ENCODE measurements around the gene CACNA1G.

DNA sequence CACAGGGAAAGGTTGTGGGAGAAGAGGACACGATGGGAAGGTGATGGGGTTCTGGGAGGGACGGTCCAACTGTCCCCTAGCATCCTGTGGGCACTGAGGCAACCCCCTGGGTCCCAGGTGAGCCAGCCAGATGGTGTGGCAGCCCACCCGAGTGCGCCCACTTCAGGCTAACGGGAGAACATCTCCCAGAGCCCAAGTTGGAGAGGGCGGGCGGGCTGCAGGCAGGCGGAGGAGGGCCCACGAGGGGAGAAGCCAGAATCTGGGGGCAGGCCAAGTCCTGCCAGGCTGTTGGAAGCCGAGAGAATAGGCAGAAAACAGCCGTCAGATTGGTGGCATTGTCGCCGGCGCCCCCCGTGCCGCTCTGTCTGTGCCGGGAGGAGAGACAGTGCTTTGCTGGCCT, 60.3 kb downstream of the CACNA1G start:
- TF ChIP-seq TAF1 (conservative IDR thresholded peaks at IDR 0.05) (no peak), RAD21 (IDR thresholded peaks at IDR 0.05) (no peak), SP1 (IDR thresholded peaks at IDR 0.05) (no peak), EGR1 (IDR thresholded peaks at IDR 0.05; ENCODE audit: low read depth in 2 of 2) (no peak), YY1 (IDR thresholded peaks at IDR 0.05) (no peak)
- TF ChIP-seq, protein P1, sequence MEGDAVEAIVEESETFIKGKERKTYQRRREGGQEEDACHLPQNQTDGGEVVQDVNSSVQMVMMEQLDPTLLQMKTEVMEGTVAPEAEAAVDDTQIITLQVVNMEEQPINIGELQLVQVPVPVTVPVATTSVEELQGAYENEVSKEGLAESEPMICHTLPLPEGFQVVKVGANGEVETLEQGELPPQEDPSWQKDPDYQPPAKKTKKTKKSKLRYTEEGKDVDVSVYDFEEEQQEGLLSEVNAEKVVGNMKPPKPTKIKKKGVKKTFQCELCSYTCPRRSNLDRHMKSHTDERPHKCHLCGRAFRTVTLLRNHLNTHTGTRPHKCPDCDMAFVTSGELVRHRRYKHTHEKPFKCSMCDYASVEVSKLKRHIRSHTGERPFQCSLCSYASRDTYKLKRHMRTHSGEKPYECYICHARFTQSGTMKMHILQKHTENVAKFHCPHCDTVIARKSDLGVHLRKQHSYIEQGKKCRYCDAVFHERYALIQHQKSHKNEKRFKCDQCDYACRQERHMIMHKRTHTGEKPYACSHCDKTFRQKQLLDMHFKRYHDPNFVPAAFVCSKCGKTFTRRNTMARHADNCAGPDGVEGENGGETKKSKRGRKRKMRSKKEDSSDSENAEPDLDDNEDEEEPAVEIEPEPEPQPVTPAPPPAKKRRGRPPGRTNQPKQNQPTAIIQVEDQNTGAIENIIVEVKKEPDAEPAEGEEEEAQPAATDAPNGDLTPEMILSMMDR (IDR thresholded peaks at IDR 0.05; ENCODE audit: low read depth, low read length, missing input control): no peak
- TF ChIP-seq, protein P2, sequence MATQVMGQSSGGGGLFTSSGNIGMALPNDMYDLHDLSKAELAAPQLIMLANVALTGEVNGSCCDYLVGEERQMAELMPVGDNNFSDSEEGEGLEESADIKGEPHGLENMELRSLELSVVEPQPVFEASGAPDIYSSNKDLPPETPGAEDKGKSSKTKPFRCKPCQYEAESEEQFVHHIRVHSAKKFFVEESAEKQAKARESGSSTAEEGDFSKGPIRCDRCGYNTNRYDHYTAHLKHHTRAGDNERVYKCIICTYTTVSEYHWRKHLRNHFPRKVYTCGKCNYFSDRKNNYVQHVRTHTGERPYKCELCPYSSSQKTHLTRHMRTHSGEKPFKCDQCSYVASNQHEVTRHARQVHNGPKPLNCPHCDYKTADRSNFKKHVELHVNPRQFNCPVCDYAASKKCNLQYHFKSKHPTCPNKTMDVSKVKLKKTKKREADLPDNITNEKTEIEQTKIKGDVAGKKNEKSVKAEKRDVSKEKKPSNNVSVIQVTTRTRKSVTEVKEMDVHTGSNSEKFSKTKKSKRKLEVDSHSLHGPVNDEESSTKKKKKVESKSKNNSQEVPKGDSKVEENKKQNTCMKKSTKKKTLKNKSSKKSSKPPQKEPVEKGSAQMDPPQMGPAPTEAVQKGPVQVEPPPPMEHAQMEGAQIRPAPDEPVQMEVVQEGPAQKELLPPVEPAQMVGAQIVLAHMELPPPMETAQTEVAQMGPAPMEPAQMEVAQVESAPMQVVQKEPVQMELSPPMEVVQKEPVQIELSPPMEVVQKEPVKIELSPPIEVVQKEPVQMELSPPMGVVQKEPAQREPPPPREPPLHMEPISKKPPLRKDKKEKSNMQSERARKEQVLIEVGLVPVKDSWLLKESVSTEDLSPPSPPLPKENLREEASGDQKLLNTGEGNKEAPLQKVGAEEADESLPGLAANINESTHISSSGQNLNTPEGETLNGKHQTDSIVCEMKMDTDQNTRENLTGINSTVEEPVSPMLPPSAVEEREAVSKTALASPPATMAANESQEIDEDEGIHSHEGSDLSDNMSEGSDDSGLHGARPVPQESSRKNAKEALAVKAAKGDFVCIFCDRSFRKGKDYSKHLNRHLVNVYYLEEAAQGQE (IDR thresholded peaks at IDR 0.05): no peak
- TF ChIP-seq, protein P3, sequence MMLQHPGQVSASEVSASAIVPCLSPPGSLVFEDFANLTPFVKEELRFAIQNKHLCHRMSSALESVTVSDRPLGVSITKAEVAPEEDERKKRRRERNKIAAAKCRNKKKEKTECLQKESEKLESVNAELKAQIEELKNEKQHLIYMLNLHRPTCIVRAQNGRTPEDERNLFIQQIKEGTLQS (IDR thresholded peaks at IDR 0.05): no peak

Measured in liver (tissue), 3 donors.